T-helper 1 cell treated with Interleukin-12 subunit alpha and Interleukin-12 subunit beta and Interleukin-4 antibody, amounts not matched to agents 30 ng/mL and 1 ng/mL, for 36 hours (primary cell): Measurements from ENCODE around the gene ATP5F1D. TPM values are rescaled to one million over a fixed set of nuclear protein-coding genes. Genes with fewer than 3 reads are reported as not detected.

ENCODE experiments used
- intact Hi-C: fragments of 100-400 bp; cut with micrococcal nuclease; formaldehyde crosslinking; loops from one replicate; pipeline ENCODE4 v1.15.1; 2024
- total RNA-seq: library from RNA; stranded (reverse); gene quantifications from 2 replicates; pipeline ENCODE4 v1.2.3, GENCODE V29; 2022

ATP5F1D gene
- total RNA-seq, 1 donor from 2014 or later: 161 TPM

DNA sequence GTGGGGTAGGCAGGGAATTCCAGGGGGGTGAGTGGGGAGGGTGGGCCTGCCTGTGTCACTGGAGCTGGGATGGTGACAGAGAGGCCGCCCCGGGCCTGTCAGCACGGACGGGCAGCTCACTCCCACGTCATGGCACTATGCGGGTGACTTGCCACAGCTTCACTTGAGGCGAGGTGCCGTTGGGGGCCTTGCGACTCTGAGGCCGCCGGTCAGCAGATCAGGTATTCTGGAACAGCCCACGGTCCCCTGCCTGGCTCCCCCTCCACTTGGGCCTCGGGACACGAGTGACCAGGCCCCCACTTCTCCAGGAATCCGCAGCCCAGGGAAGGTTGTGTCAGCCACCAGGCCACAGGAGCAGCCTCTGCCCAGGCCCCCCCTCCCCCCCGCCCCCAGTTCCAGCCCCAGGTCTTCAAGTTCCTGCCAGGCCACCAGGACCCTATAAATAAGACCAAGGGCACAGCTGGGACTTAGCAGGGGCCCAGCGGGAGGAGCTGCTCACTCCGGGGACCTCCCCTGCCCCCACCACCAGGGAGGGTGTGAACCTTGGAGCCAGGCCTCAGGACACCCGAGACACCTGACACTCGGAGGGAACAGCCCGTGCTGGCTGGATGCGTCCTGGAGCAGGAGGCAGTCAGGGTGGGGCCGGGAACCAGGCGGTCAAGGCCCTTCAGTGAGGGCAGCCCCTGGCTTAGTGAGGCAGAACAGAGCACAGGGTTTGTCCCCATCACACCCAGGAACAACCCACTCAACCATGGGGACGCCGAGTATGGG, 4.1 kb downstream of the ATP5F1D start:
- intact Hi-C loops: loop anchor here (5.0 to 10.0 kb wide), 2 partner anchors 409 to 583 kb away; partner anchors contain the start of genes RNF126 and TCF3

DNA sequence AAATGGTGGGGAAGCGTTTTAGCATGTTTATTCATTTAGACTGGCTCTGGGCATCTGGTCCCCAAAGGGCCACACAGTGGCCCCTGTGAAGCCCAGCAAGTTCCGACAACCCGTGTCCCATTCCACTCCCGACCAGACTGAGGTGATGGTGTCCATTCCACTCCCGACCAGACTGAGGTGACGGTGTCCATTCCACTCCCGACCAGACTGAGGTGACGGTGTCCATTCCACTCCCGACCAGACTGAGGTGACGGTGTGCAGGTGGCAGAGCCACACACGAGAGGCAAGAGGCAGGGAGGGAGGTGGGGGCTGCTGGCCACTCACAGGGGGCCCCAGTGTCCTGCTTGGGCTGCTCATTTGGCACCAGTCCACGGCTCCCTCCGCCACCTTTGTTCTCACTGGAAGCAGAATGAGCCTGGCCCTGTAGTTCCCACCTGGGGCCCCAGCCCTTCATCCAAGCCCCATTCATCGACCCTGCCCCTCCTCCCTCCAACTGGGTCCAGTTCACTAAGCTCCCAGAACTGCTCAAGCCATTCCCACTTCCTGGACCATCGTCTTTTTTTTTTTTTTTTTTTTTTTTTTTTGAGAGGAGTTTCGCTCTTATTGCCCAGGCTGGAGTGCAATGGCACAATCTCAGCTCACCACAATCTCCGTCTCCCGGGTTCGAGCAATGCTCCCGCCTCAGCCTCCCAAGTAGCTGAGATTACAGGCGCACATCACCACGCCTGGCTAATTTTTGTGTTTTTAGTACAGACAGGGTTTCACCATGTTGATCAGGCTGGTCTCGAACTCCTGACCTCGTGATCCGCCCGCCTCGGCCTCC, 4.9 kb downstream of the ATP5F1D start:
- intact Hi-C loops: loop anchor here (5.0 to 10.0 kb wide), 2 partner anchors 408 to 584 kb away; partner anchors contain the start of genes RNF126 and TCF3

DNA sequence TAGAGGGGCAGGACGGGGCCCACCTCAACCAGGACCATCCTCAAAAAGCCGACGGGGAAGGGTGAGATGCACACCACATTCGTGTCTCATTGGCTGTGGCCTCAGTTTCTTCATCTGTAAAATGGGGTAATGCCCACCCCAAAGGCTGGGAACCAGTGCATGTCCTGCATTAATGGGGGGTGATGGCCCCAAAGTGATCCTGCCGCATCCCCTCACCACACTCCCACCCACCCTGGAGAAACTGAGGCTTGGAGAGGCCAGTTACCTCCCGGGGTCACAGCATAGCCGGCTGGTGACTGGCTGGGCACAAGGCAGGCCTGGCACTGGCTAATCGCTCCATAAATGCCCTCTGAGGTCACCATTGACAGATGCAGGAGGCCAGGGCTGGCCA, 6.2 kb downstream of the ATP5F1D start:
- intact Hi-C loops: loop anchor here (2.0 to 10.0 kb wide), 4 partner anchors 385 to 585 kb away; partner anchors contain the start of genes RNF126 and TCF3

DNA sequence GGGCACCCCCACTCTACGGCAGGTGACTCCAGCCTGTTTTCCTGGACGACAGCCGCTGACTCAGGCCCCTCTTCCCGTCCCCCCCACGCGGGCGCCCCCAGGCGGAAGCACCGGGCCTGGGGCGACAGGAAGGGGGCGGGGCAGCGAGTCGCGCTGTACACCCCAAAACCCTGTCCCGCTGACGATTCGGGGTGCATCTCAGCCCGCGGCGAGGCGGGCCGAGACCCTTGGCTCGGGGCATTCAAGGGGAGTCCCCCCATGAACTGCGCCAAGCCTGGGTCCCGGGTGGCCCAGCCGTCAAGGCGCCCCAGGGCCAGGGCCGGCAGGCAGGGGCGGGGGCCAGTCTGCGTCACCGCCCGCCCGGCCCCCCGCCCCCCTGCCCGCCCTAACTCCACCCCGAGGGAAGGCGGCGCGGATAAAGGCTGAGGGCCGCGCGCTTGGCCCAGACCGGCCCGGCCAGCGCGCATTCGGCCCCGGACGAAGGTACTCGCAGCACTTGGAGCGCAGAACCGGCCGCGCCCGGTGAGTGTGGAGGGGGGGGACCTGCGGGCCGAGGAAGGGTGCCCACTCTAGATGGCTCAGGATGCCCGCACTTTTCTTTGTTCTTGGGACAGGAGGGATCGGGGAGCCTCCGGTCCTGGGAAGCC, 6.7 kb downstream of the ATP5F1D start, which contains the start of gene MIDN:
Gene MIDN, plus strand, starts transcription at position 445 of the 647 bp plus-strand sequence. CDS start 1,714 bp downstream, outside the sequence.
- intact Hi-C loops: loop anchor here (2.0 to 10.0 kb wide), 4 partner anchors 385 to 586 kb away; partner anchors contain the start of genes RNF126 and TCF3

DNA sequence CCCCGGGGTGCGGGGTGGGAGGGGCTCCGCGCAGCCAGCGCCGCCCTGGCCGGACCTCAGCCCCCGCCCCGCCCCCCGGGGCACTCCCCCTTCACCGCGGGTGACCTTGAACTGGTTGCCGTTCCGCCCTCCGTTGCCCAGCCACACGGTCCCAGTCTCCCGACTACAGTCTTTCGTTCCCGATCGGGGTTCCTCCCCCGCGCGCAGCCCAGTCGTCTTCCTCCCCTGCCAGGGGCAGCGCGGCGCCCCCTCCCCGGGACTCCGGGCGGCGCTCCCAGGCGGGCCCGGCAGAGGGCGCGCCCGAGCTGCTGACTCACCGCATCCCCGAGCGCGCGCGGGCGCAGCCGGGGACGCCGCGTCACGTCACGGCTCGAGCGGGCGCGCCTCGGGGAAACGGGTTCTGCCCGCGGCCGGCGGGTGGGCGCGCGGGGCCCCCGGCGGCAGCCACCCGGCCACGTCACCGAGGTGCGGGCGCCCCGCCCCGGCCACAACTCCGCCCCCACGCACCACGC, 7.3 kb downstream of the ATP5F1D start:
- intact Hi-C loops: loop anchor here (1.0 to 10.0 kb wide), 7 partner anchors 8 to 587 kb away; partner anchors contain the start of genes ATP5F1D, CIRBP, RNF126 and TCF3

DNA sequence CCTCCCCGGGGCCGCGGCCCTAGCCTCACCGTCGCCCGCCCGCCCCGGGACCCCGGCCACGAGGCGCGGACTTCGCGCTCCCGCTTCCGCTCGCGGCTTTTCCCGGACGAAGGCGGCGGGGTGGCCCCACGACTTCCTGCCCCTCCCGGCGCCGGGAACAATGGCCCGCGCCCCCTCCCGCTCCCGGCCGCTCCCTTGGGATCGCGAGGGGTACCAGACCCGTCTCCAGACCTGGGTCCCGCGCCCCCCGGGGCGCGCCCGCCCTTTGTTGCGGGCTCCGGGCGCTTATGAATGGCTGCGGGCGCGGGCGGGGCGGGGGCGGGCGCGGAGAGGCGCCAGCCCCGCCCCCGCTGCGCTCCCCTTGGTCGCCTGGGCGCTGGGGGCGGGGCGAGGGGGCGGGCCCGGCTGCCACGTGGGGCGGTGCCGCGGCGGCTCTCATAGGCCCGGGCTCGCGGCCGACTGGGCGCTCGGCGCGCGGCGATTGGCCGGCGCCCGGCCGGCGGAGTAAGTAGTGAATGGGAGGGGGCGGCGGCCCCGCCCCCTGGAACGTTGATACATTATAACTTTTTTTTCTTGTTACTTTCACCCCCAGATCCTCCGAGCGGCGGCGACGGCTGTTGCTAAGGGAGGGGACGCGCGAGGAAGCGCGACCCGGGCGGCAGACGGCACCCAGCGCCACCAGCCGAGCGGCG, 7.9 kb downstream of the ATP5F1D start:
- intact Hi-C loops: loop anchor here (1.0 to 10.0 kb wide), 7 partner anchors 8 to 587 kb away; partner anchors contain the start of genes ATP5F1D, CIRBP, RNF126 and TCF3

DNA sequence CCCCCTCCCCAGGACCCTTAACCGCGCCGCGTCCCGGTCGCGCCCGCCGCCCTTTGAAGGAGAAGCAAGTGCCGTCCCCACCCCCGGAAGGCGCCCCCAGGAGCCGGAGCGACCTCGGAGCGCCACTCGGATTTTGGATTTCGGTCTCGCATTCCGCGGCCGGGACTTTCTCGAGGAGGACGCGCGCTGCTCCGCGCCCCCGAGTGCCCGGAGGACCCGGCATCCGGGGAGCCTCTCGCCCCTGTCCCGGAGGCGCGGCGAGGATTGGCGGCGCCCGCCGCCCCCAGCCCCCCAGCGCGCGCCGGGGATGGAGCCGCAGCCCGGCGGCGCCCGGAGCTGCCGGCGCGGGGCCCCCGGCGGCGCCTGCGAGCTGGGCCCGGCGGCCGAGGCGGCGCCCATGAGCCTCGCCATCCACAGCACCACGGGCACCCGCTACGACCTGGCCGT, 8.5 kb downstream of the ATP5F1D start:
- intact Hi-C loops: loop anchor here (1.0 to 10.0 kb wide), 7 partner anchors 9 to 588 kb away; partner anchors contain the start of genes ATP5F1D, CIRBP, RNF126 and TCF3

DNA sequence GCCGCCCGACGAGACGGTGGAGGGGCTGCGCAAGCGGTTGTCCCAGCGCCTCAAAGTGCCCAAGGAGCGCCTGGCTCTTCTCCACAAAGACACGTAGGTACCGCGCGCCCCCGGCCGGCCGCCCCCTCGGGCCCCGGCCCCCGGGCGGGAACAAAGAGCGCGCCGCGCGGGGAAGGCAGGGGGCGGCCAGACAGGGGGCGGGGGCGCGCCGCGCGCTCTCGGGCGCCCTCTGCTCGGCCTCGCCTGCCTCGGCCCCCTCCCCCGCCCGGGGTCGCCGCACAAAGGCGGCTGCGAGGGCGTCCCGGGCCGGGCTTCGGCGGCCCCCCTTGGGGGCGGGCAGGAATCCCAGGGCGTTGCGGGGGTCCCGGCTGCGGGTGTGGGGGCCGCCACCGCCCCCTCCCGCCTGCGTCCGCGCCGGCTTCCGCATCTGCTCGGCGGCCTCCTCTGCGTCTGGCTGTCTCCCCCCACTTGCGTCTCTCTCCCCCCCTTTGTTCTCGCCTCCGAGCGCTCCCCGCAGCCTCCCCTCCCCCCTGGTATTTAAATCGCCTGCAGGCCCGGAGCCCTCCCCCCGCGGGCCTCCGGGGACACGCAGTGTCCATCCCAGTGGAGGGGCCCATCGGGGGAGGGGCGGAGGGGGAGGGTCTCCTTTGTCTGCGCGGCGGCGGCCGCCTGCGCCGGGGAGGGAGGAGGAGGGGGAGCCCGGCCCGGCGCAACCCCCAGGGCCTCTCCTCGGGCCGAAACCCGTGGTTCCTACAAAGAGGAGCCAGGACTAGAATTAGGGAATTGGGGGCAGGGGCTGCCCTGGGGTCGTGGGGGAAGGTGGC, 9.1 kb downstream of the ATP5F1D start:
- intact Hi-C loops: no loop called here

DNA sequence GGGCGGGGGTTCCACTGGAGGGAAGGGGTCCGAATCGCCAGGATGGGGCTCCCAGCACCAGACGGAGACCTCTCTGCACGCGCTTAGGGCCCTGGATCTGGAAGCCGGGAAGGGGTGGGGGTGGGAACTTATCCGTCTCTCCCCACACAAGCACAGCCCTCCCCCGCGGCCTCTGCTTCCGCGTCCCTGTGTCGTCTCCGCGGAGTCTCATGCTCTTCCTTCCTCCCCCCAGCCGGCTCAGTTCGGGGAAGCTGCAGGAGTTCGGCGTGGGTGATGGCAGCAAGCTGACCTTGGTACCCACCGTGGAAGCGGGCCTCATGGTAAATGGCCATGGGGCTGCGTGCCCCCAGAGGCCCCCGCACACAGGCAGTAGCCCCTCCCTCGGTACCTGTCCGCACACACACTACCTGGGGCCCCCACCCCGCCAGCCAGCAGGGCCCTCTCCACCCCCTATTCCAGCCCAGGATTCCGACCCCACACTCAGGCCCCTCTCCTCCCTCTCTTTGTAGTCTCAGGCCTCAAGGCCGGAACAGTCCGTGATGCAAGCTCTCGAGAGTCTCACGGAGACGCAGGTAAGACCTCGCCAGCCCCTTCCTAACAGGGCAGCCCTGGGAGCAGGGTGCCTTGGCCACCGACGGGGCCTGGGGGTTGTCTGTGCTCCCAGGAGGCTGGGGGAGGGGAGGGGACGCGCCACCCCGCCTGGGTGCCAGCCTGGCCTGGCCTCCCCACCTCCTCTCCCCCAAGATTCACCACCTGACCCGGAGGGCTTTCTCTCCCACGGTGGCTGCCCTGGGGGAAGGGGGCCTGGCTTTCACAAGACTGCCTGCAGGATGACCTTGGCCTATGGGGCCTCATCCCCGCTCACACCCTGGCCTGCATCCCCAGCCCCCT, 10.0 kb downstream of the ATP5F1D start:
- intact Hi-C loops: no loop called here

DNA sequence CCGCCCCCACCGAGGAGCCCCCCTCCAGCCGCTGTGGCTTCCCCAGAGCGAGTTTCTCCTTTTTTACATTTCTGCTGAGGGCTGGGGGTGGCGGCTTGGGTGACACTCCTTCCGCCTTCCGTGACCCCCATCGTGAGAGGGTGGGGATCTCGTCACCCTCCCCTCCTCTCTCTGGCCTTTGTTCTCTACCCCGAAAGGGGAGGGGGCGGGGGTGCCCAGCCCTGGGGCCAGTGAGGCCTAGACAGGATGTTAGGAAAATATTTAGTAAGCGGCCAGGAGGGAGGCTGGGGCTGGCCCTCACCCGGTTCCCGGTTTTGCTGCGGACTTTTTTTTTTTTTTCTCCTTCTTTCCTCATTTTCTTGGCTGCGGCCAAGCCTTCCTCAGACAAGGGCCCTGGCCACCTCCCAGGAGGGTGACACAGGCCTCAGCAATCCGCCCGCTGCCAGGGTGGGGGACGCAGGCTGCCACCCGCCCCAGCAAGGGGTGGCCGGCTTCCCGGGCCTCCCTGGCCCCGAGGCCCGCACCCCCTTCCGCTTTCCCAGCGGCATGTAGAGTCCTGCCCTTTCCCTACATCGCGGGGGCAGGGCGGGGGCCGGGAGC, 10.8 kb downstream of the ATP5F1D start:
- intact Hi-C loops: no loop called here

DNA sequence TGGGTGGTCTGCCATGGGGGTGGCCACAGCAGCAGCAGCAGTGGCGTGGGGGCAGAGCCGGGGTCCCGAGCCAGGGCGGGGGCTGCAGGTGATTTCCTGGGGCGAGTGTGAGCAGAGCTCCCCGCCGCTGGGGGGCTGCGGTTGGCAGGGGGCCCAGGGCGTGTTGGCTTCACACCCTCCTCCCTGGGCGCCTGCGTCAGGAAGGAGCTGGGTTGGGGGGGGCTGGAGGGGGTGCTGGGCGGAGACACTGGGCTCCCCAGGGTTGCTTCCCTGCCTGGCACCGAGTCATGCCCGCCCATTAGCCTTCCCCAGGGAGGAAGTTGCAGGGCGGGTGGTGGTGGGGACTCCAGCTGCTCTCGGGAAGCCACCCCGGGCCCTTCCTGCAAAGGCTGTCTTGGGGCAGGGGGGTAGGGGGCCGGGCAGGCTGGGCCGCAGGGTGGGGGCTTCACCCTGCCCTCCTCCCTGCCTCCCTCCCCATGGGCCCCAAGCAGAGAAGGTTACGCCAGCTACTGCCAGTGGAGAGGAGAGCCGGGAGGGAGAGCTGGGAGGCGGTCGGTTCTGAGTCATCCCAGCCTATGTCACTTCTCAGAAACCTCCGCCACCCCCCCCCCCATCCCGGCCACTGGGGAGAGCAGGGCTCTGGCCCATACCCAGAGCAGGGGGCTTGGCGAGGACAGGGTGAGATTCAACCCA, 11.4 kb downstream of the ATP5F1D start:
- intact Hi-C loops: no loop called here

DNA sequence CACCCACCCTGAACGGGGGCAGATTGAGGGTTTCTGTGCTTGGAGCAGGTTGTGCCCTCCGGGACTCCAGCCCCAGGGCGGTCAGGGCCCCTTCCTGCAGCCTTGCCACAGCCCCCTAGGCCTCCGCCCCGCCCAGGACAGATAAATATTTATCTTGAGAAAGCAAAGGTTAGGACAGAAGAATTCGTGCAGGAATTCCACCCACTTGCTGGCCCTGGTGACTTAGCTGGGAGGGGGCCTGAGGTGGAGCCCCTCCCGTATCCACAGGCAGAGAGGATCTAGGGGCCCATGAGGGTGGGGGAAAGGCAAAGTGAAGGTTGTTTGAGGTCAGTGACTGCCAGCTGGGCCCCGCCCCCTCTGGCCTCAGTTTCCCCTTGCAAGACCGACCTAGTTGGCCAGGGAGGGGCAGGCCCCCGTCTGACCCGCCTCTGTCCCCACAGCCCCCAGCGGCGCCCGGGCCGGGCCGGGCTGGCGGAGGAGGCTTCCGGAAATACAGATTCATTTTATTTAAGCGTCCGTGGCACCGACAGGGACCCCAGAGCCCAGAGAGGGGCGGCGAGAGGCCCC, 12.0 kb downstream of the ATP5F1D start:
- intact Hi-C loops: no loop called here

DNA sequence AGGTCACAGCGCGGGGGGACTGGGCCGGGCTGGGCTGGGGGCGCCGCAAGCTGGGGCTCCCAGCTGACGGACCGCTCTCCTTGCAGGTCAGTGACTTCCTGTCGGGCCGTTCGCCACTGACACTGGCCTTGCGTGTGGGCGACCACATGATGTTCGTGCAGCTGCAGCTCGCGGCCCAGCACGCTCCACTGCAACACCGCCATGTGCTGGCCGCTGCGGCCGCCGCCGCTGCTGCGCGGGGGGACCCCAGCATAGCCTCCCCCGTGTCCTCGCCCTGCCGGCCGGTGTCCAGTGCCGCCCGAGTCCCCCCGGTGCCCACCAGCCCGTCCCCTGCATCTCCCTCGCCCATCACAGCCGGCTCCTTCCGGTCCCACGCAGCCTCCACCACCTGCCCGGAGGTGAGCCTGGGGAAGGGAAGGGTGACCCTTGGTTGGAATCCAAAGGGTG, 12.6 kb downstream of the ATP5F1D start:
- intact Hi-C loops: no loop called here

DNA sequence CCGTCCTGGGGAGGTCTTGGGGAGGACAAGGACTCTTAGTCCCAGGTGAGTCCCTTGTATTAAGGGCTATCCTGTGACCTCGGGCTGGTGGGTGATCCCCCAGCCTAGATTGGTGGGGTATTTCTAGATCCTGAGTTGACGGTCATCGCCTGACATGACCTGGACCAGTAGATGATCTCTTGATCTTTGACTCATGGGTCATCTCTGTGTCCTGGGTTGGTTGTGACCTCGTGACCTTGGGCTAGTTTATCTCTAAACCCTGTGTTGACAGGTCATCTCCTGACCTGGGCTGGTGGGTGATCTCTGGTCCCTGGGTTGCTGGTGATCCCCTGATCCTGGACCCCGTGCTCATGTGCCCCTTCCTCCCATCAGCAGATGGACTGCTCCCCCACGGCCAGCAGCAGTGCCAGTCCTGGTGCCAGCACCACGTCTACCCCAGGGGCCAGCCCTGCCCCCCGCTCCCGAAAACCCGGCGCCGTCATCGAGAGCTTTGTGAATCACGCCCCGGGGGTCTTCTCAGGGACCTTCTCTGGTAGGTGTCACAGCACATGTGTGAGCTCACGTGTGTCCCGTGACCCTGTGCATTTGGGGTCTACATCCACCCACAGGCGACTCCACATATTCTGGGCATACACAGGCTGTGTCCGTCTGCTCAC, 13.1 kb downstream of the ATP5F1D start:
- intact Hi-C loops: no loop called here

DNA sequence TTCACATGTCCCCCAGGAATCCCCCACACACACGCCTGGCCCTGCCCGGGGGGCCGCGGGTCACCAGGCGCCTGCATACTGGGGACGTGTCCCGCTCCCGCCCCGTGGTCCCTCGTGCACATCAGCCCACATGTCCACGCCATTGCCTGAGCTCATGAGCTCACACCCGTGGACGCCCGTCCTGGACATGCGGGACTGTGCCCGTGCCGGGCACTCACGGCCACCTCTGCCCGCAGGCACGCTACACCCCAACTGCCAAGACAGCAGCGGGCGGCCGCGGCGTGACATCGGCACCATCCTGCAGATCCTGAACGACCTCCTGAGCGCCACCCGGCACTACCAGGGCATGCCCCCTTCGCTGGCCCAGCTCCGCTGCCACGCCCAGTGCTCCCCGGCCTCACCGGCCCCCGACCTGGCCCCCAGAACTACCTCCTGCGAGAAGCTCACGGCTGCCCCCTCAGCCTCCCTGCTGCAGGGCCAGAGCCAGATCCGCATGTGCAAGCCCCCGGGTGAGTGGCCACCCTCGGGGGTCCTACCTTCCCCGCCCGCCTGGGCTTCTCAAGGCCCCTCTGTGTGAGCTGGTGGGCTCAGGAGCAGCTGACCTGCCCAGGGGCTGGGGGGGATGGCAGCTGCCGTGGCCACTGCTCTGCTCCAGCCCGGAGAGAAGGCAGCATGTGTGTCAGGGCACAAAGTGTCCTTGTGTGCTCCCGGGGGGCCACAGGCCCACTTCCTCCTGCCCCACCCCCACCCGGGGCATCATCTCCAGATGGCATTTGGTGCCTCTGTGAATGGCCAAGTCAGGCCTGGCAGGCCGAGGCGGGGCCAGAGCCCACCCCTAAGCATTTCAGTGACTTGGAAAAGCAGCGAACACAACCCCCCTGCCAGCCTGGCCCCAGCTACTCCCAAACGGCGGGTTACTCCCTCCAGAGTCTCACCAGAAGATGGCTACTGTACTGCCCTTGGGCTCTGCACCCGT, 13.9 kb downstream of the ATP5F1D start:
- intact Hi-C loops: no loop called here
